Loucy (cell line): Measurements from ENCODE around the gene SEMA5A.

ENCODE experiments used
- H2AFZ ChIP-seq: fragments of 200-600 bp; sonication (generic); 2 replicates; pipeline ENCODE4 v1.6.0; 2016; ENCODE audit warnings: antibody characterized with exemption, mild to moderate bottlenecking, low read length, moderate library complexity
- H3F3A ChIP-seq: fragments of 200-600 bp; 2 replicates; pipeline ENCODE4 v1.6.0; 2016; ENCODE audit warnings: antibody characterized with exemption, low read depth, mild to moderate bottlenecking
- H3K27me3 ChIP-seq: fragments of 200-600 bp; sonication (generic); 2 replicates; pipeline ENCODE4 v1.6.1; 2014; ENCODE audit warnings: low read length, mild to moderate bottlenecking; ENCODE audit not compliant: insufficient read depth, poor library complexity, severe bottlenecking
- H3K36me3 ChIP-seq: fragments of 200-600 bp; sonication (generic); 2 replicates; pipeline ENCODE4 v1.6.1; 2016; ENCODE audit warnings: low read length; ENCODE audit not compliant: insufficient read depth
- H3K4me1 ChIP-seq: fragments of 200-600 bp; sonication (generic); 2 replicates; pipeline ENCODE4 v1.5.1; 2014; ENCODE audit warnings: low read length, mild to moderate bottlenecking; ENCODE audit not compliant: insufficient read depth, poor library complexity, severe bottlenecking
- H3K4me2 ChIP-seq: fragments of 200-600 bp; sonication (generic); 2 replicates; pipeline ENCODE4 v1.6.0; 2014; ENCODE audit warnings: antibody characterized with exemption, low read length, low read depth, mild to moderate bottlenecking; ENCODE audit not compliant: poor library complexity, severe bottlenecking
- H3K4me3 ChIP-seq: fragments of 200-600 bp; sonication (generic); 2 replicates; pipeline ENCODE4 v1.5.1; 2014; ENCODE audit warnings: low read length, mild to moderate bottlenecking, mixed read lengths; ENCODE audit not compliant: poor library complexity, severe bottlenecking
- H3K79me2 ChIP-seq: fragments of 200-600 bp; sonication (generic); 2 replicates; pipeline ENCODE4 v1.6.1; 2014; ENCODE audit warnings: low read length; ENCODE audit not compliant: insufficient read depth
- H3K9ac ChIP-seq: fragments of 200-600 bp; sonication (generic); 2 replicates; pipeline ENCODE4 v1.6.0; 2014; ENCODE audit warnings: mild to moderate bottlenecking, low read depth, low read length, moderate library complexity; ENCODE audit not compliant: poor library complexity, severe bottlenecking
- H3K9me2 ChIP-seq: fragments of 200-600 bp; sonication (generic); replicated peaks from 2 replicates; pipeline ENCODE4 v1.6.1; 2016; ENCODE audit warnings: low read depth, low read length, mixed read lengths
- H3K9me3 ChIP-seq: fragments of 200-600 bp; sonication (generic); 2 replicates; pipeline ENCODE4 v1.6.1; 2014; ENCODE audit warnings: mild to moderate bottlenecking, antibody characterized with exemption, low read length, low read depth; ENCODE audit not compliant: insufficient read depth
- H4K20me1 ChIP-seq: fragments of 200-600 bp; sonication (generic); 2 replicates; pipeline ENCODE4 v1.6.0; 2014; ENCODE audit warnings: antibody characterized with exemption, low read length, mild to moderate bottlenecking; ENCODE audit not compliant: insufficient read depth, poor library complexity, severe bottlenecking
- CTCF ChIP-seq: fragments of 200-600 bp; sonication (generic); conservative IDR thresholded peaks from 2 replicates; pipeline ENCODE4 v1.5.1; 2014; ENCODE audit warnings: mild to moderate bottlenecking, antibody characterized with exemption, low read length
- EZH2phosphoT487 ChIP-seq: fragments of 200-600 bp; IDR thresholded peaks from 2 replicates; pipeline ENCODE4 v1.6.1; 2018; ENCODE audit warnings: antibody characterized with exemption, mild to moderate bottlenecking, moderate library complexity, borderline replicate concordance

The SEMA5A gene

DNA sequence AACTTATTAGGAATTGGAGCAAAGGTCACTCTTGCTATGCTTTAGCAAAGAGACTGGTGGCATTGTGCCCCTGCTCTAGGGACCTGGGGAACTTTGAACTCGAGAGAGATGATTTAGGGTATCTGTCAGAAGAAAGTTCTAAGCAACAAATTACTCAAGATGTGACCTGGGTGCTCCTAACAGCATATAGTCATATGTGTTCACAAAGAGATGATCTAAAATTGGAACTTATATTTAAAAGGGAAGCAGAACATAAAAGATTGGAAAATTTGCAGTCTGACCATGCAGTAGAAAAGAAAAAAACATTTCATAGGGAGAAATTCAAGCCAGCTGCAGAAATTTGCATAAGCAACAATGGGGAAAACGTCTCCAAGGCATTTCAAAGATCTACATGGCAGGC lies 68.3 kb downstream of the SEMA5A start:
- Histone ChIP-seq H3K4me1 (no peaks in the 10 kb centered on the region), H3K9me3 (no peaks in the 10 kb centered on the region; the same call in 1 of the 2 replicates), H3K4me2 (no peak overlapping the region), H3K9me2 (no peaks in the 10 kb centered on the region), H3F3A (no peaks in the 10 kb centered on the region), H2AFZ (no peak overlapping the region), H3K9ac (no peak overlapping the region), H3K36me3 (no peaks in the 10 kb centered on the region), H3K4me3 (no peak overlapping the region), H4K20me1 (no peaks in the 10 kb centered on the region), H3K27me3 (no peaks in the 10 kb centered on the region), H3K79me2 (no peaks in the 10 kb centered on the region)
- no peak for TF ChIP-seq EZH2phosphoT487
- TF ChIP-seq CTCF = no peak

GRCh38 chr5:9474219-9475002 lies 71.5 kb downstream of the SEMA5A start:
- Histone ChIP-seq H2AFZ (no peak overlapping the region), H3K79me2 (no peaks in the 10 kb centered on the region), H3K36me3 (no peaks in the 10 kb centered on the region), H3K4me2 (no peak overlapping the region), H3K9me3 (no peaks in the 10 kb centered on the region; the same call in 1 of the 2 replicates), H3K27me3 (no peaks in the 10 kb centered on the region), H3K4me1 (no peaks in the 10 kb centered on the region), H3K4me3 (no peak overlapping the region), H4K20me1 (no peaks in the 10 kb centered on the region), H3K9ac (no peak overlapping the region), H3F3A (no peaks in the 10 kb centered on the region), H3K9me2 (no peaks in the 10 kb centered on the region)
- TF ChIP-seq EZH2phosphoT487 (no peak), CTCF (no peak)

GRCh38 chr5:9473624-9474023 lies 72.3 kb downstream of the SEMA5A start:
- H3K9me2 ChIP-seq = no peaks in the 10 kb centered on the region
- H3K4me1 ChIP-seq = no peaks in the 10 kb centered on the region
- H2AFZ ChIP-seq = no peak overlapping the region
- no peaks in the 10 kb centered on the region for H3F3A ChIP-seq
- H4K20me1 ChIP-seq = no peaks in the 10 kb centered on the region
- no peak overlapping the region for H3K4me3 ChIP-seq
- no peak overlapping the region for H3K9ac ChIP-seq
- H3K4me2 ChIP-seq = no peak overlapping the region
- no peaks in the 10 kb centered on the region for H3K79me2 ChIP-seq
- H3K36me3 ChIP-seq = no peaks in the 10 kb centered on the region
- no peaks in the 10 kb centered on the region for H3K9me3 ChIP-seq
- H3K27me3 ChIP-seq = no peaks in the 10 kb centered on the region
- TF ChIP-seq EZH2phosphoT487 (no peak), CTCF (no peak)
